Measurements from ENCODE around the gene C1orf56. TPM values are rescaled to one million over a fixed set of nuclear protein-coding genes. Genes with fewer than 3 reads are reported as not detected.

The C1orf56 gene, protein sequence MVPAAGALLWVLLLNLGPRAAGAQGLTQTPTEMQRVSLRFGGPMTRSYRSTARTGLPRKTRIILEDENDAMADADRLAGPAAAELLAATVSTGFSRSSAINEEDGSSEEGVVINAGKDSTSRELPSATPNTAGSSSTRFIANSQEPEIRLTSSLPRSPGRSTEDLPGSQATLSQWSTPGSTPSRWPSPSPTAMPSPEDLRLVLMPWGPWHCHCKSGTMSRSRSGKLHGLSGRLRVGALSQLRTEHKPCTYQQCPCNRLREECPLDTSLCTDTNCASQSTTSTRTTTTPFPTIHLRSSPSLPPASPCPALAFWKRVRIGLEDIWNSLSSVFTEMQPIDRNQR
- 5.4 to 7.8 TPM (median 6.7 TPM) in 5 replicates for total RNA-seq (2022; extraction: Qiagen RNA extraction)

GRCh38 chr1:151047591-151047924 lies at the start of gene C1orf56:
Gene C1orf56, plus strand, starts transcription at chr1:151047751. Its CDS starts 97 bp downstream, at chr1:151047848.

DNA sequence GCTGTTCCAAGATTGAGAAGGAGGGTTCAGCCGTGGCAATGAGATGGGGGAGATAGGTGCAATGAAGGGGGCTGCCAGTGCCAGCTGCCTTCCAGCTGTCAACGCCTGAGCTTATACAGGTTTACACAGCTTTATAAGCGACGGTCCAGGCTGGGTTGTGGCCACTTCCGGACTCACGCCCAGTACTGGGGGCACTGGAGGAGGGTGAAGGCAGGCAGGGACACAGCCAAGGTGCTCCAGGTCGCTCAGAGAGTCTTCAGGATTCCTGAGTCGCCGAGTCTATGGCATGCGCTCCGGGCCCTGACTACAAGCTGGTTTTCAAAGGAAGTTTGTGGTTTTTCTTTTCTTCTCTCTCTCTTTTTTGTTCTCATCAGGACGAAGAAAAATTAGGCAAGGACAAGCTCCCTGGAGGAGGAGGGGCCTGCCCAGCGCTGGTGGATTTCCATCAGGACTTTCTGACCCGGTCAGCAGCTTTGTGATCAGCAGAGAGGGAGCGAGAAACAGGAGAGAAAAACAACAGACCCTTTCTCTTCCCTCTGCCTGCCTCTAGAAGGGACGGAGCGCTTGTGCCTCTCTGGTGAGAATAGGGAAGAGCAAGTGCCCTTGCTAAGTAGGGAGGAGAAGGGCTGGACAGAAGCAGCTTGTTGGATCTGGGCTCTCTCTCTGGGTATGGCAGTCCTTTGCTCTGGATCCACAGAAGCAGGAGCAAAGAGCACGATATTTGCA lies 41.1 kb upstream of the C1orf56 start, which contains the start of gene MINDY1:
Gene MINDY1 (minus strand): TSS at position 576 of the 726 bp plus-strand sequence. CDS start 4,285 bp downstream, outside the sequence.

GRCh38 chr1:151008244-151009205 lies 39.0 kb upstream of the C1orf56 start, which contains the start of gene PRUNE1:
Gene PRUNE1, plus strand, starts transcription at chr1:151008449. Its CDS starts 184 bp downstream, at chr1:151008633.

GRCh38 chr1:151036356-151036755 lies 11.2 kb upstream of the C1orf56 start, which contains the start of gene BNIPL:
Gene BNIPL, plus strand, starts transcription at chr1:151036586. Its CDS starts 140 bp downstream, at chr1:151036726.

DNA sequence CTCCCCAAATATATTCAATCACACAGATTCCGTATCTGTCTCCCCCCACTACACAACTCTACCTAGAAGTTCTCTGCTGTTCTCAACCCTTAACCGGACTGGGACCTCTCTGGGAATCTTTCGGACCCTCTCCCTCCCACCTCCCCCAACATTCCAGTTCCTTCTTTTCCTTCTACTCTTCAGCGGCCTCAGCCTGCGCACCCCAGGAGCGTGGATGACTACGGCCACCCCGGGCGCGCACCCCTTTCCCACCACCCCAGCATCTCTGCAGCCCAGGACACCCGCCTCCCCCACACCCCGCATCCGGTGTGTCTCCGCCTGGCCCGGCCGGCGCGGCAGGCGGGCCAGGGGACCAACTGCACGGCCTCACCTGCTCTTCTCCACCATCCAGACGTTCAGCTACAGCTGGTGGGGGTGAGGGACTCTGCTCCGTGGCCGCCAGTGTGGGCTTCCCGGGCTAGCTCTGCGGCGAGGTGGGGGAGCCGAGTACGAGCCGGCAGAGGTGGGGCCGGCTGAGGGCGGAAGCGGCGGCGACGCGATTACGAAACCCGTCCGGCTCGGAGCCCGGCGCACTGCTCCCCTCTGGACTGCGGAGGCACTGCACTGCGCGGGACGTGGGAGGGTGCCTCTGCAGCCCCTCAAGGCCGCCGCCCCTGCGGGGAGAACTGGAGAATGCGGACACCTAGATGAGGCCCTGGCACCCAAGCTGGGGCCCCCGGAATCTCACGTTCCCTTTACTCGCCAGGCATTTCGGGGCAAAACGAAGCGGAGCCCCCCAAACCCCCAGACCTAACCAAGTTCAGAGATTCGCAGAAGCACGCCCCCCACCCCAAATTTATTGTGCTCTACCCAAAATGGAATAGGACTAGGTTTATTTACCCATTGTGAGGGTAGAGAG lies 11.8 kb downstream of the C1orf56 start, which contains the start of gene CDC42SE1:
Gene CDC42SE1 (minus strand): TSS at position 514 of the 898 bp plus-strand sequence. CDS start 3,892 bp downstream, outside the sequence.

GRCh38 chr1:151060007-151060656 lies 12.6 kb downstream of the C1orf56 start, which contains the start of gene MLLT11:
Gene MLLT11, plus strand, starts transcription at chr1:151060397. Its CDS starts 6,828 bp downstream, at chr1:151067225.

DNA sequence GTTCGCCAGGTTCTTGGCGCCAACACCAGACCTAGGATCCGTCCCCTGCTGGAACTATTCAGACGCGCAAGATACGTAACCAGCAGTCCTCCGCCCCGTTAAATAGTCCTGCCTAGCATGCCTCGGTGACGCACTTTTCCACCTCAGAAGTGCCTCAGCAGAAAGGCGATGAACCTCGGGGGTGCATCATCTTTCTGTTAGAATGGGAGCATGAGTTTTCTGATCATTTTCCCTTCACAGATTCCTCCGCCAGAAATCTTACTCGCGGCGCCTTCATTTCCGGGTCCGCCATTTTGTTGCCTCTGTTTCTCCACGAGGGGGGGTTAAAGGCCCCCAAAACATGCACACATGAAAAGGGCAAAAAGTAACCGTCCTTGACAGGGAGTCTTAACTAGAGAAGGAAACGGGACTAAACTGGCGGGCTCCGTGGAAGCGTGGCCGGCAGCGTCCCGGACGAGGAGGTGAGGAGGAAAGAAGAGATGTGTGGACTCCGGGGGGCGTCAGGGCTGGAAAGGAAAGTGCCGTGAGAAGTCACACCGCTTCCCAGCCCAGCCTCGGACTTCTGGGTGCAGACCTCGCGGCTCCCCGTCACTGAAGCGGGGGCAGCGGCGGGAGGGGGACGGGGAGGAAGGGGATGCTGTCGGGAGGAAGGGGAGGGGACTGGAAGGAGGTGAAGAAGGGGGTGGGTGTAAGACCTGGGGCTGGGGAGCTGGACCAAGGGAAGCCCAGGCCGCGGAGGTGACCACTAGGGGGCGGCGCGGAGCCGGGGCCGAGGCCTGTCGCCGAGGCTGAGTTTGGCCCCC lies 23.1 kb downstream of the C1orf56 start, which contains the start of gene GABPB2:
Gene GABPB2 (plus strand): TSS at position 288 of the 803 bp plus-strand sequence. CDS start 17,429 bp downstream, outside the sequence.

Other genes starting within 250 kb of the C1orf56 start
- 1.3 to 1.6 TPM (median 1.4 TPM) in 5 replicates for gene CTSK, start 239.5 kb upstream of the C1orf56 start, total RNA-seq (2022; extraction: Qiagen RNA extraction)
- 10.6 to 13.1 TPM (median 12.2 TPM) in 5 replicates for gene ARNT, start 171.2 kb upstream of the C1orf56 start, total RNA-seq (2022; extraction: Qiagen RNA extraction)
- gene CTXND2, start 160.6 kb upstream of the C1orf56 start, total RNA-seq (2022; extraction: Qiagen RNA extraction) = not detected in 5 replicates
- 20.7 to 23.2 TPM (median 21.6 TPM) in 5 replicates for gene SETDB1, start 121.4 kb upstream of the C1orf56 start, total RNA-seq (2022; extraction: Qiagen RNA extraction)
- gene CERS2, start 72.9 kb upstream of the C1orf56 start, total RNA-seq (2022; extraction: Qiagen RNA extraction) = 230 to 240 TPM (median 231 TPM) in 5 replicates
- gene ANXA9, start 65.5 kb upstream of the C1orf56 start, total RNA-seq (2022; extraction: Qiagen RNA extraction) = 0.56 to 1.0 TPM (median 0.72 TPM) in 5 replicates
- 2.4 to 3.5 TPM (median 3.1 TPM) in 5 replicates for gene MINDY1, start 40.8 kb upstream of the C1orf56 start, total RNA-seq (2022; extraction: Qiagen RNA extraction)
- gene PRUNE1, start 39.3 kb upstream of the C1orf56 start, total RNA-seq (2022; extraction: Qiagen RNA extraction) = 12.1 to 17.8 TPM (median 16.5 TPM) in 5 replicates
- 0.04 to 0.16 TPM (median 0.15 TPM) in 5 replicates for gene BNIPL, start 11.2 kb upstream of the C1orf56 start, total RNA-seq (2022; extraction: Qiagen RNA extraction)
- gene CDC42SE1, start 11.9 kb downstream of the C1orf56 start, total RNA-seq (2022; extraction: Qiagen RNA extraction) = 74.5 to 87.3 TPM (median 78.1 TPM) in 5 replicates
- 12.0 to 14.2 TPM (median 13.9 TPM) in 5 replicates for gene MLLT11, start 12.6 kb downstream of the C1orf56 start, total RNA-seq (2022; extraction: Qiagen RNA extraction)
- gene GABPB2, start 23.0 kb downstream of the C1orf56 start, total RNA-seq (2022; extraction: Qiagen RNA extraction) = 2.5 to 3.3 TPM (median 2.9 TPM) in 5 replicates
- 1.2 to 2.4 TPM (median 1.8 TPM) in 5 replicates for gene SEMA6C, start 98.9 kb downstream of the C1orf56 start, total RNA-seq (2022; extraction: Qiagen RNA extraction)
- gene TNFAIP8L2, start 108.9 kb downstream of the C1orf56 start, total RNA-seq (2022; extraction: Qiagen RNA extraction) = not detected in 5 replicates
- gene LYSMD1, start 118.2 kb downstream of the C1orf56 start, total RNA-seq (2022; extraction: Qiagen RNA extraction) = 5.1 to 7.6 TPM (median 5.9 TPM) in 5 replicates
- gene SCNM1, start 118.4 kb downstream of the C1orf56 start, total RNA-seq (2022; extraction: Qiagen RNA extraction) = 44.2 to 52.2 TPM (median 45.8 TPM) in 5 replicates
- 0.24 to 0.29 TPM (median 0.28 TPM) in 3 of 5 replicates, not detected in the others for gene TMOD4, start 128.2 kb downstream of the C1orf56 start, total RNA-seq (2022; extraction: Qiagen RNA extraction)
- 45.3 to 64.3 TPM (median 46.2 TPM) in 5 replicates for gene VPS72, start 142.4 kb downstream of the C1orf56 start, total RNA-seq (2022; extraction: Qiagen RNA extraction)
- 49.3 to 62.2 TPM (median 52.8 TPM) in 5 replicates for gene PIP5K1A, start 150.8 kb downstream of the C1orf56 start, total RNA-seq (2022; extraction: Qiagen RNA extraction)
- gene PSMD4, start 207.0 kb downstream of the C1orf56 start, total RNA-seq (2022; extraction: Qiagen RNA extraction) = 156 to 191 TPM (median 190 TPM) in 5 replicates
- 12.3 to 15.7 TPM (median 13.9 TPM) in 5 replicates for gene ZNF687, start 234.5 kb downstream of the C1orf56 start, total RNA-seq (2022; extraction: Qiagen RNA extraction)

Data from A549 treated with AZD2906 at 1 μM for 4 hours (cell line).